ENCODE results near the gene PKNOX2.

- no peak for TF ChIP-seq TAF1 (IDR thresholded peaks at IDR 0.05; ENCODE audit: borderline replicate concordance, insufficient read depth, low read length)
- no peak for TF ChIP-seq POLR2AphosphoS5 (IDR thresholded peaks at IDR 0.05; ENCODE audit: low read depth, low read length)
Observed at GRCh38 chr11:125132071-125132470, 32.5 kb upstream of the PKNOX2 start.
